Measurements from ENCODE around the gene FGF8. TPM values are rescaled to one million over a fixed set of nuclear protein-coding genes. Genes with fewer than 3 reads are reported as not detected.

The FGF8 gene
- total RNA-seq, 2 donors from 2014 or later: not detected

DNA sequence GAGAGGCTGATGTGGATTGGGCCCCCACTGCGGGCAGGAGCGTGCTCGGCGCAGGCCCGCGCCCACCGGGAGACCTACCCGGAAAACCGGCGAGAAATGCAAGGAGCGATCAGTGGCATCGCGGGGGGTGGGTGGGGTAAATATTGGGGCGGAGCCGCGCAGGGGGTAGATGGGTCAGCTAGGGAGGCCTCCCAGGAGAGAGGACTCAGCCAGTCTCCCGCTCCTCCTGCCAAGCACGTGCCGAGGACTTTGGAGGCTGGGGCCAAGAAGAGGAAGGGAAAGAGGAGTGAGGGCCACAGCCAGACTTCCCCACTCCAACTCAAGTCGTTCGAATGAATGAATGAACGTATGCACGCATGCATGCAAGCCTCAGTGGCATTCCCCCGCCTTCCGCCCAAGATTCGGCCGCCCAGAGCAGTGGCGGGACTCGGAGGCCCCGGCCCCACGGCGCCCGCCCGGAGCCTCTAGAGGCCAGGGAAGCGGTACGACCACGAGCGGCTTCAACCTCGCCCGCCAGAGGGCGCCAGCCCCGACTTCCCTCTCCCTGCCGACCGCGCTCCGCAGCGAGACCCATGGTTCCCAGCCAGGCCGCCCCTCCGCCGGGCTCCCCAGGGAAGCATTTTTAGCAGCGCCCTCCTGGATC lies 3.8 kb upstream of the FGF8 start:
- ATAC-seq: peak; percentile 70 to 81
- peak; percentile 85 for DNase-seq (ENCODE audit: low spot score)
- peaks cover 37 to 45% of the 10 kb centered on the region in 2 donors for H3K4me1 Mint-ChIP-seq (ENCODE audit: low read depth in 2 of 2)
- H3K27ac Mint-ChIP-seq: peak overlapping the region in 1 of 2 donors; percentile 32
- no peaks in the 10 kb centered on the region for H3K9me3 Mint-ChIP-seq
- peaks cover 6% of the 10 kb centered on the region for H3K36me3 Mint-ChIP-seq
- H3K27me3 Mint-ChIP-seq: peaks cover 21 to 25% of the 10 kb centered on the region in 2 donors
- H3K4me3 Mint-ChIP-seq: peak overlapping the region; percentile 83

DNA sequence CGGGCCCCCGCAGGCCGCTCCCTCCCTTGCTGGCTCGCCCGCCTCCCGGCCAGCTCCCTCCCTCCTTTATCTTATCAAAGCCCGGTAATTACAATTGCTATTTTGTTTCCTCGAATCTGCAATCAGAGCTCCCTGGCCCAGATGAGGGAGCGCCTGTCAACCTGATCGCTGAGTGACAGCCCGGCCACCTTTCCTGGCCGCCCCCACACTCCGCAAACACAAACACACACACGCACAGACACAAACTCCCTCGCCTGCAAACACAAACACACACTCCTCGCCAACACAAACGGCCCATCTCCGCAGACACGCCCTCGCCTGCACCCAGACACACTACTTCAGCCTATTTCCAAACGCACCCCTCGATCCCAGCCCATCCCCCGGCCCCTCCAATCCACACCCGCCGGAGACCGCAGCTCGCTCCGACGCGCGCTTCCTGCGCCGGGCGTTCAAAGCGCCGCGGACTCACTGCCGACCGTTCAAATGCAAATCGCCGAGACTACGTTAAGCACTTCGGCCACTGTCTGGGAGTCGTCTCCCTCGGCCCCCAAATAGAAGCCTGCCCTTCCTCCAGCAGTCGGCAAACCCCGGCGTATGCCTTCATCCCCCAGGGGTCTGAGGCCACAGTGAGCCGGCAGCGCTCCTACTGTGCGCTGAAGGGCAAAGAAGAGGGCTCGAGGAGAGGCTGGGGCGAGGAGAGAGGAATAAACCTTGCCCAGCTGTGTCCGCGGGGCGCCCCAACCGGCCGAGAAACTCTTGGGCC lies 3.0 kb upstream of the FGF8 start:
- Mint-ChIP-seq H3K27me3 (peaks cover 28 to 32% of the 10 kb centered on the region in 2 donors), H3K9me3 (no peaks in the 10 kb centered on the region), H3K4me1 (ENCODE audit: low read depth in 2 of 2) (peaks cover 30 to 40% of the 10 kb centered on the region in 2 donors), H3K27ac (peak overlapping the region in 1 of 2 donors; percentile 32), H3K36me3 (peaks cover 6% of the 10 kb centered on the region), H3K4me3 (peak overlapping the region; percentile 83)
- DNase-seq (ENCODE audit: low spot score) (no peak), ATAC-seq (no peak)

DNA sequence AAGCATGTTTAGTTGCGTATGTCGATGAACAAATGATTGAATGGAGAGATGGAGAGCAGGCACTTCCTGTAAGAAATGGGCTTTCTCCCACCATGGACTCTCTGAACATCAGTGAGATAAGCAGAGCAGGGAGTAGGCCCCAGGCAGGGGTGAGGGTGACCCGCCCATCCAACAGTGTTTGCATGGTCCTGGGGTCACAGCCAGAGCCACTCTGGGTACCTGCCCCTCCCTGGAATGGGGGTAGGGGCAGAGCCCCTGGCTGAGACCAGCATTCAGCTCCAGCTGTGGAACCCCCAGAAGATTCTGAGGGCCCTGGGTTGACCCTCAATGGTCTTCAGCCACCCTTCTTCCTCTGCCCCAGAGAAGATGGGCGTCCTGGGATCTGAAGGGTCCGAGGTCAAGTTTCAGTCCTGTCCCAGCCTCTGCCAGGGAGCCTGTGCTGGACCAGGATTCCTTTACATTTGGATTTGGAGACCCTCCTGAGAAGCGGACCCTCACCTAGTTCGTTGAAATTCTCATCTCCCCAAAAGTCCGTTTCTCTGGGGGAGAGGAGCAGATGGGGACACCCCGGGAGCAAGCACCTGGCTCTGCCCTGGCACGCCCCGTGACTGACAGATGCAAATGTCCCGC lies 2.4 kb upstream of the FGF8 start:
- peak overlapping the region; percentile 83 for H3K4me3 Mint-ChIP-seq
- no peaks in the 10 kb centered on the region for H3K9me3 Mint-ChIP-seq
- H3K27ac Mint-ChIP-seq: peak overlapping the region in 1 of 2 donors; percentile 32
- H3K36me3 Mint-ChIP-seq: peaks cover 6% of the 10 kb centered on the region
- DNase-seq (ENCODE audit: low spot score) (no peak), ATAC-seq (no peak)
- peaks cover 35 to 39% of the 10 kb centered on the region in 2 donors for H3K27me3 Mint-ChIP-seq
- peaks cover 23 to 37% of the 10 kb centered on the region in 2 donors for H3K4me1 Mint-ChIP-seq (ENCODE audit: low read depth in 2 of 2)

DNA sequence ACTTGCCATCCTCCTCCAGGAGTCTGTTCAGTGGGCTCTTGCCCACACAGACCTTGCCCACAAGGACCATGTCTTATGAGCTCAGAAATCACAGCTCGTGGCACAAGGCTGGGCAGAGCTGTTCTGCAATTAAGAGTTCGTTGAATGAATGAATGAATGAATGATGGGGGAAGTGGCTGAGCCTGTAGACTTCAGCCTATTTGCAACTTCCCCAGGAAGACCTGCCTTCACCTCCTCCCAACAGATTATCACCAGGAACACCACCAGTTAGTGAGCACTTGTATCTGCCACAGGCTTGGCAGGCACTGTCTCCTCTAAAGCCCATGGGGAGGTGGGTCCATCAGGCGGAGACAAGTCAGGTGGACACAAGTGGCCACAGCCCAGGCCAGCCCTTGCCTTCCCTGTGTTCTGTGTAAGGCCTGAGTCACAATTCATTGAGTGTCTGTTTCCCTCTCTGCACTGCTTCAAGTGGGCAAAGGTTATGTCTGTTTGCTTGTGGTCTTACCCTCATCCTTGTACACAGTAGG lies 1.8 kb upstream of the FGF8 start:
- Mint-ChIP-seq H3K27ac (no peak overlapping the region), H3K27me3 (peaks cover 36 to 41% of the 10 kb centered on the region in 2 donors), H3K9me3 (no peaks in the 10 kb centered on the region), H3K4me3 (no peak overlapping the region), H3K36me3 (peaks cover 6% of the 10 kb centered on the region), H3K4me1 (ENCODE audit: low read depth in 2 of 2) (peaks cover 17 to 31% of the 10 kb centered on the region in 2 donors)
- DNase-seq (ENCODE audit: low spot score) (no peak), ATAC-seq (no peak)

DNA sequence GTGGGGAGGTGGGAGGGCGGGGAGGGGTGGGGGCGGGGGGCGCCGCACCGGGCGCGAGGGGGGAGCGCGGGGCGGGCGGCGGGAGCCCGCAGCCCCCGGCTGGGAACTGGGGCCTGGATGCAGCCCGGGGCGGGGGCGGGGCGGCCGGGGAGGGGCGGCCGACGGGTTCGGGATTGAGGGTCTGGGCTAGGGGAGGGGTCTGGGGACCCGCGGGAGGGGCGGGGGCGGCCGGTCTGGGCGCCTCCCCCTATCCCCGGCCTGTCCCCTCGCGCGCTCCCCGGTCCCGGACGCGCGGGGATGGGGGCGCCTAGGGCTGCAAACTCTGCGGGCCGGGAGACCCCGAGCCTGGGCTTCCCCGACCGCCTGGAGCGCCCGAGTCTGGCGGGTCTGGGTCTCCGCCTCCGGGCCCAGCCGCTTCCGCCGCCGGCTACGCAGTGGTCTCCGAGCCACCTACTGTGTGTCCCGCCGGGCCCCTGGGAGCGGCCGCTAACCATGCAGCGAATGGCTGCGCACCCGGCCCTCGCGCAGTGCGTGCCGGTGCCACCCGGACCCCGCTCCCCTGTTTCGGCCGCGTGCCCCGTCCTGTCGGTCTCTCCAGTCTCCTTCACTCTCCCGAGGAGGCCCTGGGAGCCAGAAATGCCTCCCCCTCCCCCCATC lies 375 bp upstream of the FGF8 start:
- no peak overlapping the region for H3K27ac Mint-ChIP-seq
- H3K27me3 Mint-ChIP-seq: peaks cover 41 to 46% of the 10 kb centered on the region in 2 donors

DNA sequence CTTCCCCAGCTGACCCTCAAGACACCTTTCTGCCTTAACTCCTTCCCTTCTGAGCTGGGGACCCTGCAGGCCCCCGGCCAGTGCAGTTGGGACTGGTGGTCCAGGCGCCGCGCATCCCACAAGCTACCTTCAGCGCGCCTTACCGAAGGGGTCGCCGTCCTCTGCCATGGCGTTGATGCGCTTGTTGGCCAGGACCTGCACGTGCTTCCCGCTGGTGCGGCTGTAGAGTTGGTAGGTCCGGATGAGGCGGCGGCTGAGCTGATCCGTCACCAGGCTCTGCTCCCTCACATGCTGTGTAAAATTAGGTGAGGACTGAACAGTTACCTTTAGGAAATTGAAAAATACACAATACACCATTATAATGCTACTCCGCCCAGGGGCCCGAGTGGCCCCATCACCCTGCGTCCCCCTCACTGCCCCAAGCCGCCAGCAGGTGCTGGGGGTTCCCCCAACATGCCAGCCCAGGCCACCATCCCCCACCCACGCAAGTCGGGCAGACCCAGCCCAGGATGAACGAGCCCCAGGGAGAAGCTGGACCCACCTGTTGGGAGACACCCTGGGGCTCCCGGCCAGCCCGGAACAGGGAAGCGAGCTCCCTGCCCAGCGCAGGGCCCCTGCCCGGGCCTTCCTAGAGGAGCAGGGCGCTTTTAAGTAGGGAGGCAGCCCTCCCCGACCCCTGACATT lies 1.2 kb downstream of the FGF8 start:
- Mint-ChIP-seq H3K27me3 (peaks cover 41 to 49% of the 10 kb centered on the region in 2 donors), H3K9me3 (no peaks in the 10 kb centered on the region), H3K36me3 (peaks cover 6% of the 10 kb centered on the region), H3K27ac (no peak overlapping the region), H3K4me3 (no peak overlapping the region), H3K4me1 (ENCODE audit: low read depth in 2 of 2) (peaks cover 8 to 15% of the 10 kb centered on the region in 2 donors)
- ATAC-seq (no peak), DNase-seq (ENCODE audit: low spot score) (no peak)

More for the DNA sequence above, 375 bp upstream of the FGF8 start:
- Mint-ChIP-seq H3K4me3 (peak overlapping the region; percentile 34), H3K9me3 (no peaks in the 10 kb centered on the region), H3K4me1 (ENCODE audit: low read depth in 2 of 2) (peaks cover 8 to 19% of the 10 kb centered on the region in 2 donors), H3K36me3 (peaks cover 6% of the 10 kb centered on the region)
- ATAC-seq: no peak
- DNase-seq (ENCODE audit: low spot score): no peak

DNA sequence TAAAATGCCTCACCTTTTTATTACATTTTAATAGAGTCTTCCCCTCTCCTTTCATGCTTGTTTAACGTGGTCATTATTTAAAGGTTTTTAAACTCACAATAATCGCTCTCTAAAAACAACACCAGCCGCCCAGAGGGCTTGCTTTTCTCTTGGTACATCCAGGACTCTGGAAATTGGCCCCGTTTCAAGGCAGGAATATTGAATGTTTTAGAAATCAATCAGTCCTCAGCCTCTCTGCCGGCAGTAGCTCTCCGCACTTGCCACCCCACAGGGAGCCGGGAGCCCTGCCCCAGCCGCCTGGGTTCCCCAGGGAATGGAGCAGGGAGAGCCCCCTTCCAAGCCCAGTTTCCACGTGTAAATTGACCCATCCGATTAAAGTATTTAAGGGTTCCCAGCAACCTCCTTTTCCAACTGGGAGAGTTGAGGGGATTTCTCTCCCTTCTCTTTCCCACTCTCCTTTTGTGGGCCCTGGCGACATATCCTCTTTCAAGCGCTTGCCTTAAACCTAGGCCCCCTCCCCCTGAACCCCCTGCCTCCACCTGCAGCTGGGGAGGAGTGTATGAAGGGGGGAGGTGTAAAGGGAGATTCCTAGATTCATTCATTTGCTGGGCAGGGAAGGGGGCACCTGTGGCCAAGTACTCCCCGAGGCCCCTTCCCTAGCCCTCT lies 1.9 kb downstream of the FGF8 start:
- Mint-ChIP-seq H3K27ac (no peak overlapping the region), H3K4me3 (no peak overlapping the region), H3K36me3 (peaks cover 5% of the 10 kb centered on the region), H3K4me1 (ENCODE audit: low read depth in 2 of 2) (peaks cover 5 to 12% of the 10 kb centered on the region in 2 donors), H3K27me3 (peaks cover 39 to 50% of the 10 kb centered on the region in 2 donors), H3K9me3 (no peaks in the 10 kb centered on the region)
- DNase-seq (ENCODE audit: low spot score) (no peak), ATAC-seq (no peak)

DNA sequence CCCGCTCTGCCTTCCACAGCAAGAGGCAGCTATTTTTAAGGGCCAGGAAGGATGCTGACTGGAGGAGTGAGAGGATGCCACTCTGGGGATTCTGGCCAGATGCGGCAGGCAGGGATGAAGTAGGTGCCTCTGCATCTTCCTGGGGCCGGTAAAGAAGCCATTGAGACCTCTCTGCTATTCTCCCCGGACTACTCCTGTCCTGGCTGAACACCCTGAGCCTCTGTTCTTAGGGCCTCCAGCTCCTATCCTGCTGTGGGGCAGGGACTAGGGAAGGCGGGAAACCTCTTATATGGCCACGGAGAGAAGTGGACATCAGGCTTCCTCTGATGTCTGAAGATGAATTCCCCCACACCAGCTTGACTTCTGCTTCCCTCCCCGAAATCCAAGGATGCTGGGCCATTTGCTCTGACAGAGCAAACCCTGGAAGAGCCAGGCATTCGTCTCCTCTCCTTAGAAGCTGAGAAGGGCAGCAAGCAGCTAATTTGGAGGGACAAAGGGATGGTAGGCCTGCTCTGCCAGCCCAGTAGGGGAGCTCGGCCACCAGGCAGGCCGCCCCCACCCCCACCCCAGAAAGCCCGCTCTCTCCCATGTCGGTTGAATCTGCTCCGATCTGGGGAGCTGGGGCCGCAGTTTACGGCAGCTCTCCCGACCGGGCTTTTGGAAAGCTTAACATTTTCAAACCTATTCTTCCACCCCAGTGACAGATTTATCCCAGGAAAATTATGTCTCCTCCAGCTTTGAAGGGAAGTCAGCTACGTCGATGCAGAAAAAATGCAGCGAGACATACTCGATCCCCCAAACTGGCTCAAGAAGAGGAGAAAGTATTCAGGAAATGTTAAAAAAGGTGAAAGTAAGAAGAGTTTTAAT lies 2.8 kb downstream of the FGF8 start:
- Mint-ChIP-seq H3K9me3 (no peaks in the 10 kb centered on the region), H3K27ac (no peak overlapping the region), H3K27me3 (peaks cover 32 to 47% of the 10 kb centered on the region in 2 donors), H3K4me3 (no peak overlapping the region), H3K4me1 (ENCODE audit: low read depth in 2 of 2) (peaks cover 0 to 7% of the 10 kb centered on the region in 2 donors), H3K36me3 (no peaks in the 10 kb centered on the region)
- ATAC-seq: no peak
- no peak for DNase-seq (ENCODE audit: low spot score)

DNA sequence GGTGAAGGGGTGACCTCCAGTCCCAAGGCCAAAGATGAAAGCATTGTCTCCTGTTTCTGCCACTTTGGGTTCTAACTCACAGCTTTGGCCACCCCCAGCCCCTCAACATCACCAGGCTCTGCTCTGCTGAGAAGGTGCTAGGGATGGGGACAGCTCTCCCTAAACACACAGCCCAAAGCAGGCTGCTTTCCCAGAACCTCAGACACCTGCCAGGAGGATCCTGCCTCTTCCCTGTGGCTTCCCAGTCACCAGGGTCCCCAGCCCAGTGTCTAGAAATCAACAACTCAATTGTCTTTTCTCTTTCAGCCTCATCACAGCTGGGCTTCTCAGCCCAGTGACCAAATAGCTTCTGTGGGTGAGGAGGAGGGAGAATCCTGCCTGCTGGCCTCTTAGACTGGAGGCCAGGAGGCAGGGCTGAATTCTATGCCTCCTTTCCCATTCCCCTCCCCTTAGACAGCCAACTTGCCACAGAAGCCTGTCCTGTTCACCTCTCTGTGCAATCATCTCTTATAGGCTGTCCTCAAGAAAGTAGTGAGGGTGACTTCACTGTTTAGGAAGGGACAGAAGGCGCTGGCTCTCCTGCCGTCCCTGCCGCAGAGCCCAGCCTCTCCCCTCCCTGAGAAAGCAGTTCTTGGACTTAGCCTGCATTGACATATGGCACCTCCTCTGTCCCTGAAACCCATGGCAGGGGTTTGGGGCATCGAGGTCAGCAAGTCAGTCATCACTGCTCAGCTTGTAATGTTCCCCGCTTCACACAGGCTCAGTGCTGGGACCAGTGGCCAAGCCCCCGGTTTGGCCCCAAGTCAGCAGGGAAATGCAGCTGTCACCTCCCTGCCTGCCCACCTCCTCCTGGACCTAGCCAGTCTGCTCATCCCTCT lies 3.7 kb downstream of the FGF8 start:
- H3K27me3 Mint-ChIP-seq: peaks cover 24 to 39% of the 10 kb centered on the region in 2 donors
- no peak for ATAC-seq
- DNase-seq (ENCODE audit: low spot score): no peak
- H3K27ac Mint-ChIP-seq: no peak overlapping the region
- no peaks in the 10 kb centered on the region for H3K36me3 Mint-ChIP-seq
- peaks cover 0 to 4% of the 10 kb centered on the region in 2 donors for H3K4me1 Mint-ChIP-seq (ENCODE audit: low read depth in 2 of 2)
- H3K9me3 Mint-ChIP-seq: no peaks in the 10 kb centered on the region
- no peak overlapping the region for H3K4me3 Mint-ChIP-seq

DNA sequence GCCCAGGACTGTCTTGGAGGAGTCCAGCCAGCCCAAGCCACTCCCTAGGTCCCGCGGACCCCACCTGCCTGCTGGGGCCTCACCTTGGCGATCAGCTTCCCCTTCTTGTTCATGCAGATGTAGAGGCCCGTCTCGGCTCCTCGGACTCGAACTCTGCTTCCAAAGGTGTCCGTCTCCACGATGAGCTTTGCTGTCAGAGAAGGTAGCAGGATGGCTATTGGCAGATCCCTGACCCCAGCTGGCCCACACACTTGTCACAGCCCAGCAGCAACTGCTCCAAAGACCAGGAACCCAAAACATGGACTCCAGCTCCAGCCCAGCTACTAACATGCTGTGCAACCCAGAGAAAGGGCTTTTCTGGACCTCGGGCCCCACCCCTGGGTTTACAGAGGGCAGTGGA lies 4.5 kb downstream of the FGF8 start:
- peaks cover 0 to 4% of the 10 kb centered on the region in 2 donors for H3K4me1 Mint-ChIP-seq (ENCODE audit: low read depth in 2 of 2)
- no peak overlapping the region for H3K4me3 Mint-ChIP-seq
- DNase-seq (ENCODE audit: low spot score) (no peak), ATAC-seq (no peak)
- peaks cover 21 to 37% of the 10 kb centered on the region in 2 donors for H3K27me3 Mint-ChIP-seq
- H3K27ac Mint-ChIP-seq: no peak overlapping the region
- H3K9me3 Mint-ChIP-seq: no peaks in the 10 kb centered on the region
- H3K36me3 Mint-ChIP-seq: no peaks in the 10 kb centered on the region
